Natural killer cell (primary cell): ENCODE data around the gene PICK1. TPM values are rescaled to one million over a fixed set of nuclear protein-coding genes. Genes with fewer than 3 reads are reported as not detected.

ENCODE experiments used
- ATAC-seq, 3 donors: fragments of 150-1000 bp in 2 of 3; fragments of 200-7000 bp in 1 of 3; cut with Tn5 transposase; 1 replicate in 1 of 3; 2 replicates in 2 of 3; pipeline ENCODE4 v1.10.0; 2021; ENCODE audit warnings: mild to moderate bottlenecking in 2 of 3, moderate library complexity in 2 of 3
- DNase-seq, 2 donors: peaks; one replicate each; pipeline versions ENCODE4 v3.0.0 to v3.0.0-alpha.2; 2013 to 2021; ENCODE audit warnings: mixed read lengths in 1 of 2
- H3K27ac ChIP-seq: one replicate; pipeline ENCODE4 v1.5.1; 2013; ENCODE audit warnings: mild to moderate bottlenecking, low read length
- H3K27me3 ChIP-seq: one replicate; pipeline ENCODE4 v1.6.1; 2013; ENCODE audit warnings: low read length; ENCODE audit not compliant: control insufficient read depth, insufficient read depth
- H3K36me3 ChIP-seq: one replicate; pipeline ENCODE4 v1.6.1; 2013; ENCODE audit warnings: low read length; ENCODE audit not compliant: control insufficient read depth, insufficient read depth
- H3K4me1 ChIP-seq: one replicate; pipeline ENCODE4 v1.6.1; 2013; ENCODE audit warnings: low read length; ENCODE audit not compliant: control insufficient read depth, insufficient read depth
- H3K4me3 ChIP-seq: one replicate; pipeline ENCODE4 v1.5.1; 2013; ENCODE audit warnings: low read length
- H3K9me3 ChIP-seq: one replicate; pipeline ENCODE4 v1.6.1; 2013; ENCODE audit warnings: low read length; ENCODE audit not compliant: control insufficient read depth, insufficient read depth
- H3K27ac Mint-ChIP-seq, 2 donors: one replicate each; pipeline ENCODE4 v1.8.0; 2022; ENCODE audit warnings: mild to moderate bottlenecking in 2 of 2, mixed read lengths in 2 of 2, moderate library complexity in 1 of 2
- H3K27me3 Mint-ChIP-seq, 2 donors: one replicate each; pipeline ENCODE4 v1.8.0; 2022; ENCODE audit warnings: low read depth in 2 of 2, mixed read lengths in 2 of 2
- H3K36me3 Mint-ChIP-seq: one replicate; pipeline ENCODE4 v1.8.0; 2022; ENCODE audit warnings: mixed read lengths
- H3K4me1 Mint-ChIP-seq, 2 donors: one replicate each; pipeline ENCODE4 v1.8.0; 2022; ENCODE audit warnings: mixed read lengths in 2 of 2
- H3K4me3 Mint-ChIP-seq: one replicate; pipeline ENCODE4 v1.8.0; 2022; ENCODE audit warnings: mild to moderate bottlenecking, moderate library complexity, mixed read lengths
- H3K9me3 Mint-ChIP-seq, 2 donors: one replicate each; pipeline ENCODE4 v1.8.0; 2022; ENCODE audit warnings: mixed read lengths in 2 of 2
- CTCF ChIP-seq: fragments of 200-600 bp; IDR thresholded peaks from one replicate; pipeline ENCODE4 v1.8.0; 2022; ENCODE audit warnings: antibody characterized with exemption
- WGBS: methylation state at CpG from one replicate; pipeline ENCODE4 v1.1.7; 2013; ENCODE audit warnings: missing lambda C conversion rate; ENCODE audit not compliant: insufficient coverage; 5-methylcytosine and 5-hydroxymethylcytosine counted together
- intact Hi-C: fragments of 100-400 bp; cut with micrococcal nuclease; formaldehyde crosslinking; loops from one replicate; pipeline ENCODE4 v1.14.2; 2022
- total RNA-seq, 4 donors: library from RNA; stranded (reverse); fragments of 120-200 nt in 1 of 4; gene quantifications; one replicate each; pipeline versions ENCODE4 v1.2.3 to v1.2.4, GENCODE V29; 2013 to 2022

The PICK1 gene
- total RNA-seq, 3 donors from 2014 or later (not counting 1 experiment from before 2014, with no cell fraction given) = 28.4 to 30.9 (median 29.9) TPM

- Histone ChIP-seq H3K27me3 (no peaks in the 10 kb centered on the region), H3K4me3 (no peak overlapping the region), H3K4me1 (peaks cover 15% of the 10 kb centered on the region), H3K36me3 (no peaks in the 10 kb centered on the region), H3K9me3 (no peaks in the 10 kb centered on the region), H3K27ac (no peak overlapping the region)
- 76% methylated on average over 8 of the region's 8 CpGs for WGBS
- intact Hi-C loops = loop anchor here (5.0 kb wide), 1 partner anchor 631 kb away; the partner anchor contains the start of gene TOMM22
- no peak for ATAC-seq
- H3K36me3 Mint-ChIP-seq = no peaks in the 10 kb centered on the region
- peaks cover 7 to 8% of the 10 kb centered on the region in 2 donors for H3K4me1 Mint-ChIP-seq
- peaks cover 0 to 2% of the 10 kb centered on the region in 2 donors for H3K27me3 Mint-ChIP-seq
- H3K27ac Mint-ChIP-seq = no peak overlapping the region
- H3K4me3 Mint-ChIP-seq = no peak overlapping the region
- H3K9me3 Mint-ChIP-seq = no peaks in the 10 kb centered on the region
- no peak for DNase-seq
- no peak for TF ChIP-seq CTCF
These were observed 5.9 kb upstream of the PICK1 start for GRCh38 chr22:38051261-38051660.

- H3K27ac ChIP-seq = no peak overlapping the region
- Mint-ChIP-seq H3K27ac (peak overlapping the region in 1 of 2 donors; percentile 40), H3K36me3 (no peaks in the 10 kb centered on the region), H3K4me1 (peaks cover 13 to 18% of the 10 kb centered on the region in 2 donors), H3K4me3 (peak overlapping the region; percentile 25), H3K27me3 (peaks cover 0 to 2% of the 10 kb centered on the region in 2 donors), H3K9me3 (no peaks in the 10 kb centered on the region)
- peaks cover 23% of the 10 kb centered on the region for H3K4me1 ChIP-seq
- no peaks in the 10 kb centered on the region for H3K36me3 ChIP-seq
- DNase-seq (peak; percentile 78 to 91), ATAC-seq (peak; percentile 87)
- H3K9me3 ChIP-seq = no peaks in the 10 kb centered on the region
- peak; percentile 91 for TF ChIP-seq CTCF
- H3K4me3 ChIP-seq = no peak overlapping the region
- WGBS = 34% methylated on average over 28 of the region's 30 CpGs
- intact Hi-C loops = loop anchor here (1.0 to 5.0 kb wide), 4 partner anchors 178 to 630 kb away; partner anchors contain the start of gene TOMM22
- H3K27me3 ChIP-seq = no peaks in the 10 kb centered on the region
These were observed 5.0 kb upstream of the PICK1 start for GRCh38 chr22:38051900-38052862.

- 78% methylated on average over 6 of the region's 6 CpGs for WGBS
- H3K36me3 Mint-ChIP-seq = peaks cover 6% of the 10 kb centered on the region
These were observed 5.6 kb downstream of the PICK1 start for GRCh38 chr22:38062791-38063190.

More at GRCh38 chr22:38062791-38063190, 5.6 kb downstream of the PICK1 start:
- H3K4me1 Mint-ChIP-seq = peaks cover 3 to 6% of the 10 kb centered on the region in 2 donors
- H3K27me3 Mint-ChIP-seq = no peaks in the 10 kb centered on the region
- peaks cover 32% of the 10 kb centered on the region for H3K36me3 ChIP-seq
- H3K27ac Mint-ChIP-seq = no peak overlapping the region
- no peaks in the 10 kb centered on the region for H3K9me3 Mint-ChIP-seq
- H3K9me3 ChIP-seq = no peaks in the 10 kb centered on the region
- H3K27me3 ChIP-seq = no peaks in the 10 kb centered on the region
- DNase-seq = no peak
- intact Hi-C loops = no loop called here
- H3K4me3 ChIP-seq = no peak overlapping the region
- no peak for TF ChIP-seq CTCF
- peaks cover 1% of the 10 kb centered on the region for H3K4me1 ChIP-seq
- H3K4me3 Mint-ChIP-seq = no peak overlapping the region
- no peak for ATAC-seq
- H3K27ac ChIP-seq = no peak overlapping the region
